ENCODE data around the gene OTX2.

The OTX2 gene

DNA sequence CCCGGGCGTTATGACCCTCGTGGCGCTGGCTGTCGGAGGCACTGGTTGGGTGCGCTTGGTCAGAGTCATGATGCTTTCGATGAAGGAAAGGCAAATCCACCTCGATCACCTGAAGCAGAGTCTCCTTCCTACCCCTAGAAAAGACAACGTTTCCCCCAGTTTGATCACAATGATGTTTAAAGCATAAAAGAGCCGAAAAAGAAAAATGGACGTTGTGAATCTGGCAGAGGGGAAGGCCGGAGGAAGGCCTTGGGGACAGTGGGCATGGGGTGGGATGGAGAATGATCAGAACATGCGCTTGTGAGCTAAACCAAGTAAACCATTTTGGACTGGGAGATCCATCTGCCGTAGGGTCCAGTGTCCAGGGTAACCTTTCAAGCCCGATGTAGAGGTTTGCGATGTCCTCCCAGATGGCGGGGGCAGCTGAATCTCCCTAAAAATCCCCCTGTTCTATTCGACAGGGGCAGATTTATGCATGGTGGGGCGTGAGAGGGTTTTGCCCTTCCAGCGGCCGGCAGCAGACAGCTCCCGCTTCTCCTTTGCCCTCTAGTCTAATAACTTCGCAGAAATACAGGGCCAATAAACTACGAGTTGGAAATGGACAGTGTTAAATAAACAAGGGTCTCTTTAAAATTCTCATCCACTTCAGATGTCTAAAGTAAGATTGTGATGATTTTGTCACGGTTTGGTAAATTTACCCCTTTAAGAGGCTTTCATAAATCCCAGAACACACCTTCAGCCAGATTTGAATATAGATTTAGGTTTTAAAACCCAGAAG, 2.3 kb upstream of the OTX2 start:
- no peak for DNase-seq (ENCODE audit: low read depth)

DNA sequence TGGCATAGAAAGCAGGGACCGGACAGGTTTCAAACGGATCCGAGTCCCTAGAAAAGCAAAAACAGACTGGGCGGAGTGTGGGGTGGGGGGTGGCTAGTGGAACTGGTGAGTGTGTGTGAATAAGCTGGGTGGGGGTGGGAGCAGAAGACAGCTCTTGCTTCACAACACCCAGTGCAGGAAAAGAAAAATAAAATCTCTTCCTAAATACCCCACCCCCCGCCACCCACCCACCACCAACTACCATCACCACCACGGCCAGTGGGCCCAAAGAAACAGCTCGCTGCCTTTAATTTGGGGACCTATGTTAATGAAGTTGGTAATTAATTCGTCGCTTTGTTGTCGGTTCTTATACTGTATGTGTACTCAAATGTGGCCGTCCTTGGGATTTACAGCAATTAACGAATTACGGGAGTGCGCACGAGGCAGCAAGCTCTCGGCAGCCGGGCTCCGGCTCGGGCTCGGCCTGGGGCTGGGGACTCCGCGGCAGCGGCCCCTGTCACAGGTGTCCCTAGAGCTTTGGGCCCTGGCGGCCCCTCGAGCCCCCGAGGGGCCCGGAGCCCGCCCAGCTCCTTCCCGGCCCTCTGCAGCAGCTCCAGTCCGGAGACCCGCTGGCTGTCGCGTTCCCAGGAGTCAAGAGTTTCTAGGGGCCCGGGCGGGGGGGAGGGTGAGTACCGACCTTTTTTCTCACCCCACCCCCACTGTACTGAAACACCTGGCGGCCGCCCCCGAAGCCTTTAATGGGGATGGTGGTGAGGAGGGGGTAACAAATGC, 1.5 kb upstream of the OTX2 start:
- DNase-seq (ENCODE audit: low read depth): no peak

DNA sequence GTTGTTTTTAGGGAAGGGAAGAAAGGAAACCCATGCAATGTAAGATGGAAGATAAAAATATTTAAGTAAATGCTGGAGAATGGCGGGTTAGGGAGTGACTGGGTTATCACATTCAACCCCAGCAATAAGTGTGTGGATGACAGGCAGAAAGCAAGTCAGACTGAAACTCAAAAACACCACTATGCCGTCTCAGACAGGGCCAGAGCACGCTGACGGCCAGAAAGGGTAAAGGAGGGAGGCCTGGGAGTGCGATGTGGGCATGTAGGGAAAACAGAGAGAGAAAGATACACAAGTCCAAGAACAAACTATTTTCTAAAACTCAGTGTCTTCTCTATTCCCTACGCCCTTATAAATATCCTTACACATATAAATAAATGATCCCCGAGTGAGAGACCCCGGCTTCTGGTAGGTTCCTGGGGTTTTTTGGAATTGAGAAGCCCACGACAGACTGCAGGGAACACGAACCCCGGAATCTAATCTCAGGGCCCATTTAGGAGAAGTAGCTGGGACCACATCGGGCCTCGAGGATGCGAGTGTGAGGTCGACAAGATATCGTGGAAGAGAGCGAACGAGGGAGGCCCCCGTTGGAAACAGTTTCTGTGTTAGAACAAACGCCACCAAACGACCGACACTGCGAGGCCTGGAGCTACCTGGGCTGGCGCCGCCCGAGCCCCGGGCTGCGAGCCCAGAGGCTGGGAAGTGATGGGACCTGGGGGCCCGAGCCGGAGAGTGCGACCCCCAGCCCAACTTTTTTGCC, 735 bp upstream of the OTX2 start:
- no peak for DNase-seq (ENCODE audit: low read depth)

GRCh38 chr14:56809270-56810146, 771 bp downstream of the OTX2 start:
- no peak for DNase-seq (ENCODE audit: low read depth)

DNA sequence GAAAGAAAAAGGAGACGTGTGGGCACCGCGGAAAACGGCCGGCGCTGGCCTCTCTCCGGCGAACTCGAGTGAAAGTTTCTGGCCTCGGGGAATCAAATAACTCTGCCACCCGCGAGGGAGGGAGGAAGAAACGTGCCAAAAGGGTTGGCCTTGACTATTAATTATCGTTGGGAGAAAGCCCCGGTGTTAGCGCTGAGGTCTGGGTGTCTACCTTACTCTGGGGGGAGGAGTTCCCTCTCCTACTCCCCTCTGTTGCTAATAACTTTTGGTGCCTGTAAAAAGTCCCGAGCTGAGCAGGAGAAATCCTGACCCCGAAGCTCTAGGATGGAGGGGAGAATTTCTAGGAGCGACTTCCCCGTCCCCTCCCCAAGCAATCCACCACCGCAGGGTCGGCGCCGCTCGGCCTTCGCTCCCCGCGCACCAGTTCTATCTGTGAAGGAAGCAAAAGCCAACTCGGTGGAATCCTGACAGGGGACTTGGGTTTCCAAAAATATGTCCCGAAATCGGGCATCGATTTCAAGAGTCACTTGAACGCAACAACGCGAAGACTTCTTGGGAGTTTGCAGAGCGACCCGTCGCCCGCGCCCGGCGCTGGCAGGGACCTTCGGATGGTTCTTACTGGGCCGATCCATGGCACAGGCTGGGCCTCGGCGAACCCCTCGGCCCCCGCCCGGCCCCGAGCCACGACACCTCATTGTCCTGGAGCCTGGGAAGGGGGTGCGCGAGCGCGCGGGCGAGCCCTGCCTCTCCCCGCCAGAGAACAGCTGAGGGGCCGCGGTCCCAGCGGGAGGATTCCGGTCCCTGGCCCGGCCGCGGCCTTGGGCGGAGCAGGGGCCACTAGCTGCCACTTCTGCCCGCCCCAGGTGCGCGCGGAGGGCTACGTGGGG, 1.7 kb downstream of the OTX2 start:
- no peak for DNase-seq (ENCODE audit: low read depth)

DNA sequence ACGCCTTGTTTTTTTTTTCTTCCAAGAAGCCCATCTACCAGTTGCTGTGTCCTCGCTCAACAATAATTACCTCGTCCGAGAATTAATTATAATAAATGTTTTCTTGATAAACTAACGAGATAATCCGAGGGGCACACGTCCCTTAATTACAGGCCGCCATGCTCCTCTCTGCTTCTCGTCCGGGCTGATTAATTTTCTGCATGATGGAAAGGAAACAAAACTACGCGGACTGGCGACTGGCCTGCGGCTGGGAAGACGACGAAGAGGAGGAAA, 2.2 kb downstream of the OTX2 start:
- DNase-seq (ENCODE audit: low read depth): no peak

DNA sequence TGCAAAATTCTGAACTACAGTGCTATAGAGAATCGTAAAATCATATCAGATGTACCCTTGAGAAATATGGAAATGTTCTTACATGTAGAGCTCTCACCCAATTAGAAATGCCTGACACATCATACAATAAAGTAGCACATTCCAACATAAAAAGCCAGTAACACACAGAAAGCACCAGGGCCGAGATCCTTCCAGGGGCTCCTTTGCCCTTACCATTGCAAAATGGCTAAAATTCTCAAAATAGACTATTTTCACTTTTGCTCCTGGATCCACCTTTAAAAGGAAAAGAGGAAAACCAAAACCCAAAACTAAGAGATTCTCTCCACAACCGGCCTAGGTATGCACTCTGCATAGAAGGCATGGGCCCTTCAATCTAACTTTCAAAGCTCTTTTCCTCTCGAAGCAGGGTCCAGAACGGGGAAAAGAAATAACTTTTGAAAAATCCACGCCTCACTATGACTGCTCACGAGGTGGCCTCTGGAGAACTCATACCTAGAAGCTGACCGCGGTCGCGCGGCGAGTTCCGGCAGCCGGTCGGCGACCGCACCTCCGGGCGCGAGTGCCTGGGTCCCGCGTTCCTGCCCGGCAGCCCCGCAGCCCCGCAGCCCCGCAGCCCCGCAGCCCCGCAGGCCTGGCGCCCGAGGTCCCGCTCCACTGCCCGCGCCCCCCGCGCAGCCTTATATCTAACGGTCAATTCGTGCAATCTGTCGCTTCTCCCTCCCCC, 2.7 kb downstream of the OTX2 start:
- DNase-seq (ENCODE audit: low read depth): no peak

DNA sequence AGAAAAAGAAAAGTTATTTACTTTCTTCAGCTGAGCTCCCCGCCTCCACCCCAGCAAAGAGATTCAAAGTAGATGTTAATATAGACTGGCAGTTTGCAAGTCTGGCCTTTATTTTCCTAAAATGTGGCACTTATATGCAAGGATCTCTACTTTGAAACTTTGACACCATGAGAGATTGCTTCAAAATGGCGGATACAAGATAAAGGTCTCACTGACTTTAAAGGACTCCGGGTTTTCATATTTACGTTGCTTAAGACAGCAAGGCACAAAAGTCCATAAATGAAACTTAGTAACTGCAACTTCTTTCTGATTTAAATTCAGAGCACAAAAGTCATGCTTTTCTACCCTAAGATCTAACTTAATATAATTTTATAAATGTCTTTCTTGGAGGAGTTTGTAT, 3.5 kb downstream of the OTX2 start:
- no peak for DNase-seq (ENCODE audit: low read depth)

GRCh38 chr14:56805992-56806727, 4.1 kb downstream of the OTX2 start:
- no peak for DNase-seq (ENCODE audit: low read depth)

- no peak for DNase-seq (ENCODE audit: low read depth)
Observed at GRCh38 chr14:56805201-56805991, 4.9 kb downstream of the OTX2 start.

GRCh38 chr14:56803816-56804535, 6.3 kb downstream of the OTX2 start:
- no peak for DNase-seq (ENCODE audit: low read depth)

DNA sequence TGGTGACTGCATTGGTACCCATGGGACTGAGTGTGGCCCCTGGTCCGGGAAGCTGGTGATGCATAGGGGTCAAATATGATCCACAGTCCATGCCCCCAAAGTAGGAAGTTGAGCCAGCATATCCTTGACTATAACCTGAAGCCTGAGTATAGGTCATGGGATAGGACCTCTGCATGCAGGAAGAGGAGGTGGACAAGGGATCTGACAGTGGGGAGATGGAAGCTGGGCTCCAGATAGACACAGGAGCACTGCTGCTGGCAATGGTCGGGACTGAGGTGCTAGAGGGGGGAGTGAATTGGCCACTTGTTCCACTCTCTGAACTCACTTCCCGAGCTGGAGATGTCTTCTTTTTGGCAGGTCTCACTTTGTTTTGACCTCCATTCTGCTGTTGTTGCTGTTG, 8.4 kb downstream of the OTX2 start:
- DNase-seq (ENCODE audit: low read depth): no peak

- DNase-seq (ENCODE audit: low read depth): no peak
Observed at GRCh38 chr14:56799343-56799645, 11.0 kb downstream of the OTX2 start.

DNA sequence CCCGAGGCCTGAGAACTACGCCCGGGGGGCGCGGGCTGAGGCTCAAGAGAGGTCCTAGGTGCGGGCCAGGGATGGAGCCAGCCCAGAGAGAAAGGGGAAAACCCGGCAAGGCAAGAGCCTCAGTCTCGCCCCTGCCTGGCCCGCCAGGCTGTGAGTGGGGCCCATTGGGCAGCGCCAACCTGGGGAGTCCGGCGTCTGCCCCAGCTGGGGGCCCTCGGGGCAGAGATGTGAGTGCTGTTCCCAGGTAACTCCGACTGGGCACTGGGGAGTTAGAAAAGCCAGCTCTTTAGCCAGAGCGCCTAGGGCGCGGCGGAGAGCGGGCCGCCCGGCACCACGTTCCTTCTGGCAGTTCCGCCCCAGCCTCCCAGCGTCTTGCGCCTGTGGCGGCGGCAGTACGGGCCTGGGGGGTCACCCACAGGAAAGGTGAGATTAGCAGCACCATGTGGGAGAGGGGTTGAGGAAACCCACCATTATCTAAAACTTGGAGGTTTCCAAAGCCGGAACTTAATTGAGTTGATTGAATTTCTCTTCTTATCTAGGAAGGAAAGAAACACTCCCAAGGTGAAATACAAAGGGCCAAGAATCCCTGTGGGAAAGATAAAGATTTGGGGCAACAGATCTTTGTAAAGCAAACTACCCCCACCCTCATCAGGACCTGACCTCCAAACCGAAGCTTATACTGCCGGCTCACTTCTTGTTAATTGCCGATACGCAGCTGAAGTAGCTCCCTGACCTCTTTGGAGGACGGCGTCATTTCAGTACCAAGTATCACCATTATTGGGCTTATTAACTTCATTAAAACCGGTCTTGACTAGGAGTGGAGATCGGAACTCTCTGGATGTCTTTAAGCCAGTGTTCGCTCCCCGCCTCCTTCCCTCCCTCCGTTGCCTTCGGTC, 11.6 kb downstream of the OTX2 start:
- no peak for DNase-seq (ENCODE audit: low read depth)

GRCh38 chr14:56797569-56798446, 12.5 kb downstream of the OTX2 start:
- DNase-seq (ENCODE audit: low read depth): no peak

DNA sequence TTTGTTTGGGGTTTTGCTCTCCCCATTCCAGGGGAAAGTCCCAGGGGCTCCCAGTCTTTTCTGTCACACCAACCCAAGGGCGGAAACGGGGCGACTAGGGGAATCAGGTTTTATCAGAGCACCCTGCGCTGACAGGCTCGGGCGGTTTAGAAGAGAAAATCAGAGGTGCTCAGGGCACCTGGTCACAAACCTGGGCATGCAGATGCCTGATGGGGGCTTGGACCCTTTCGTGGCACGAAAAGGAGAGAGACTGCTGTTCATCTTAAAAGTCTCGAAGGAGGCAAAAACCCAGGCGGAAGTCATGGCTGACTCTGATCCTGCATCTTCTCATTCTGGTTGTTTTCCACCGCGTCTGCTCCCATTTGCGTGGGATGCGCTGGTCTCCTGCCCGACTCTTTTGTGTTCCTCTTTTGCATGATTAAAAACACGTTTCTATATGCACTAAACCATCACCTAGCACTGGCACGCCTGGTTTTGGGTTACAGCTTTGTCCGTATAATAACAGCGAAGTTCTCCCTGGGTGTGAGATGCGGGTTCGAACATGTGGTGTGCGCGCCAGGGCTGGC, 13.2 kb downstream of the OTX2 start:
- no peak for DNase-seq (ENCODE audit: low read depth)

All from stimulated activated CD8-positive, alpha-beta memory T cell treated with anti-CD3 and anti-CD28 coated beads, Interleukin-15, amount 100 ng/mL, for 24 hours (primary cell).